ENCODE data around the gene DISC1.
"Not testable (repeated sequence)": the region's sequence is repeated elsewhere in the genome, so short reads cannot be mapped to it uniquely, and the experiment has no call there.

Gene DISC1

GRCh38 chr1:231606712-231607111 lies 19.9 kb upstream of the DISC1 start:
- no peak for DNase-seq

GRCh38 chr1:231610388-231610787 lies 16.2 kb upstream of the DISC1 start:
- no peak for DNase-seq

DNA sequence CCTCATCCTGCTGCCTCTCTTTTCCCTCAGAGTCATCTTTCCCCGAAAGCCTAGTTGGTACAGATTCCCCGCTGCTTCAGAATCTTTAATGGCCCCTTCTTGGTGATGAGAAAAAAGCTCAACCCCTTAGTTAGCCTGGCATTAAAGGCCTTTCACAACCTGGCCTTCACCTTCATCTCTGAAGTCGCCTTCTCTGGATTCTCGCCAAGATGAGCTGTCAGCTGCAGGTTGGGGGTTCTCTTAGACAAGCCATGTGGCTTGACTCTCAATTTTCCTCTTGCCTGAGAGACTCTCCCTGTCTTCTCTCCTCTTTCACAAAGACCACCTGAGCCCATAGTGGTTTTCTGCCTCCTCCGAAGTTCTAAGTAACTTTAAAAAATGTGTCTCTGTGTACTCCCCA lies 15.5 kb upstream of the DISC1 start:
- no peak for DNase-seq

DNA sequence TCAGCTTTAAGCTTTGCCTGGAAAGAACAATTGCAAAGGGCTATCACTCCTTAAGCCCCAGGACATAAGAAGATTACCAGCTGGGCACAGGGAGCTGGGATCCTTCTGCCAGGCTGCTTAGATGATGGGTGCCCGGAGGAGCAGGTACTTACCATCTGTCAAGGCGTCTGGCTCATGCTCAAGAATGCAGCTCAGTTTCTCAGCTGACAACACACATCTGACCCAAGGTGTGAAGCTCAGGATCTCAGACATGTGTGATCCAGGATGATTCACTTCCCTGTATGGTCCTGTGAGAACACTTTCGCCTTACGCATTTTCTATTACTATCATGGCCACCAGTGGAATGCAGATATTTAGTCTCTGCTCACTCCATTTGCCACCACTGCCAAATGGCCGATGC lies 14.7 kb upstream of the DISC1 start:
- no peak for DNase-seq

DNA sequence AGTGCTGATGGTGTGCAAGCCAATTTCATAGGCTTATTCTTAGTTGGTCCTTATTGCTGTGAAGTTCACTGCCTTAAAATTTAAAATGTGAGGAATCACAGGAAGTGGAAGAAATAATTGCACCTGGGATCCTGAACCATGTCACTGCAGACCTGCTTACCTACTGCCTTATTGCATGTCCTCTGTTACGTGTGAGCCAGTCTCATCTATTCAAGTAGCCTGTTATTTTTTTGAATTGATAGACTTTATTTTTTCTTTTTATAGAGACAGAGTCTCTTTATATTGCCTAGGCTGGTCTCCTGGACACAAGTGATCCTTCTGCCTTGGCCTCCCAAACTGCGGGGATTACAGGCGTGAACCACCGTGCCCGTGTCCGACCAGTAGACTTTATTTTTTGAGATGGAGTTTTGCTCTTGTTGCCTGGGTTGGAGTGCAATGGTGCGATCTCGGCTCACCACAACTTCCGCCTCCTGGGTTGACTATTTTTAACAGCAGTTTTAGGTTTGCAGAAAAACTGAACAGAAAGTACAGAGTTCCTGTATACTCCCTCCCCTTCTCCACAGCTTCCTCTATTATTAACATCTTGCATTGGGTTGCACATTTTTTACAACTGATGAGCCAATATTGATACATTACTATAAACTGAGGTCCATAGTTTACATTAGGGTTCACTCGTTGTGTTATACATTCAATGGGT lies 14.0 kb upstream of the DISC1 start:
- no peak for DNase-seq

DNA sequence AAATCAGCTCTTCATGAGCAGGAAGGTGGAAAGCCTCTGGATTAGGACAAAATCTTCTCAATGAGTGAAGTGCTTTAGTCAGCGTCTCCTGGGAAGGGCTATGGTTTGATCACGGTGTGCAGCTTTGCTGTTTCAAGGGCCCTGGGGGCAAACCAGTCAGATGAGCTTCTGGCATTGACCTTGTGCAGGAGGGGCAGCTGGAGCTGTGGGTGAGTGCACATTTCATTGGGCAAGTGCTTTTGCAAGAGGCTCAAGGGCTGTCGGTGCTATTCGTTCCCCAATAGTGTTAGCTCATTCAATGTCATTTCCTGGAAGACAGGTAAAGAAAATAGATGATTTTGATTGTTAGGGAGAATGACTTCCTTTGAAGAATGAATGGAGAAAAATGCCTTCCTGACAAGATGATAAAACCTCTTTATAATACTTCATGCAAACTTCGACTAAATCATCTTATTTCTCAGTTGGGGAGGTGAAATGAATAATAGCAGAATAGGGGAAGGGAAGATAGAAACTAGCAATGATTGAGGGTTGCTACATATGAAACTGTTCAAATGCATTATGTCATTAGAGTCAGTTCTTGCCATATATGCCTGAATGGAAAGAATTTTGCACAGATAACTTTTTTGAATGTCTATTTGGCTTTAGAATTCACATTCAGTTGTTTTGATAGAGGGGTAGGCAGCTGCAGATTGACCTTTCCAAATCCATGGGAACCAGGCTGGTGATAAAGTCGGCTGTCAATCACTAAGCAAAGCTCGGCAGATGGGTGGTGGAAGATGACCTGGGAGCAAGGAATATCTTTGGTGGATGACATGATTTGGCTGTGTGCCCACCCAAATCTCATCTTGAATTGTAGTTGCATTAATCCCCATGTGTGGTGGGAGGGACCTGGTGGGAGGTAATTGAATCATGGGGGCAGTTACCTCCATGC lies 12.9 kb upstream of the DISC1 start:
- DNase-seq, result no peak

DNA sequence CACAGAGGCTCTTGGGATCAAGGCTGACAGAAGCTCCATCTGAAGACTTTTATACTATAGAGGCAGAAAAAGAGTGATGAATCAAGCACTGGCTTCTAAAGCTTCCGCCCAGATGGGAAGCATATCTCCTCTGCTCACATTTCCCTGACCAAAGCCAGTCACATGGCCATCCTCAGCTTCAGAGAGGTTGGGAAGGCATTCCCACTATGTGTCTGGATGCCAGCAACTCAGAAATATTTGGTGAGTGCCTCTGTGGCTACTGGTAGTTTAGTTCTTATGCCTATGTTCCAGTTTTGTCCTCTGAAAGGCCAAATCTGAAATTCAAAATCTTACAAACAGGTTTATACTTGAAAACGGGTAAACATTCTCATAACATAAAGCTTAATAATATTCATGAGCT lies 9.9 kb upstream of the DISC1 start:
- no peak for DNase-seq

DNA sequence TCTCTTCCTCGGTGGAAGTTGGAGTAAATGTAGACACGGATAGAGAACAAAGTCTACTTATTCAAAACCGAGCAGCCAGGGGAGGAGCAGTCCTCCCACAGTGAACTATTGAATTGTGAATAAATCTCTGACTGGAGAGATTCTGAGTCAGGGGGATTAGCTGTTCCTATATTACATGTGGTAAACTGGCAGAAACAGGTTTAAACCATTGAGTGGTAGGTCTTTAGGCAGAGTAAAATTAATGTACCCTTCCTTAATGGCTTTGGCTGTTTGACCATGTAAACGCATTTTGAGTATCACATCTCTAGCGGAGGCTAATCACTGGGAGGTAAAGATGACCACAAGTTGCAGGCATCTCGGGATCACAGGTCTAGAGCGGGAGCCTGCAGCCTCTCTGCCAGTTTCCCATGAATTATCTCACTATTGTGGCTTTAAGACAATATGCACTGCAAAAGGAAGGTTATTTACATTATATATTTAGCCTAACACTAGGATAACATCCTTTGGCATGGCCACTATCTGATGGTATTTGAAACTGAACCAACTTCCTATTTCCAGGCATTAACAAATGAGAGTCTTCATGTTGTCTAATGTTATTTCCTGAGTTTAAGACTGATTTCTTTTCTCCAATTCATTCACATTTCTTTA lies 7.9 kb upstream of the DISC1 start:
- DNase-seq, result no peak

- DNase-seq, result no peak
These were observed 7.3 kb upstream of the DISC1 start for GRCh38 chr1:231619257-231619634.

- DNase-seq, result not testable (repeated sequence)
These were observed 1.5 kb upstream of the DISC1 start for GRCh38 chr1:231625042-231625441.

DNA sequence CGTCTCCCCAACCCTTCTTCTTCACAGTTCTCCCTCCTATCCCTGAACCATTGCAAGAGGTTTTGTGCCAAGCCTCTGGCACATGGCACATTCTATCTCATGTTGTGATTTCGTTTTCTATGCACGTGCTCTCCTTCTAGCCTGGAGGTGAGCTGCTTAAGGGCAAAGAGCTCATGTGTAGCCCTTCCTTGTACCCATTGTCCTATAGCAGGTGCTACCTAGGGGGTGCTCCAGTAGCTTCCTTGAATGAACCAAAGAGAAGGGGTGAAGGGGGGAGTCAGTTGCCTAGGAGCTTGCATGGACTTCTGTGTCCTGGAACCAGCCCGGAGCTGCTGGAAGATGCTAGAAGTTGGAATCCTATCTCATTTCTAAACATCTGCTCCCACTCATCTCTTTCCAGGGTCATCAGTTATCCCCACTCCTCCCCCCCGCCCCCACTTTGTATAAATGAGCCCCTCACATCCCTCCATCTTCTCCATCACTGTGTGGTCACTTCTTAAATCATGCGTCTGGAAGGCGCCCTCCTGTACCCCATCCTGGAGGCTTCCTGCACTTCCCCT lies 535 bp upstream of the DISC1 start:
- DNase-seq, result no peak

- peak; percentile 27 for DNase-seq
These were observed 493 bp downstream of the DISC1 start for GRCh38 chr1:231626951-231627614.

- no peak for DNase-seq
These were observed 1.8 kb downstream of the DISC1 start for GRCh38 chr1:231628207-231628876.

- DNase-seq, result no peak
These were observed 2.5 kb downstream of the DISC1 start for GRCh38 chr1:231629132-231629531.

DNA sequence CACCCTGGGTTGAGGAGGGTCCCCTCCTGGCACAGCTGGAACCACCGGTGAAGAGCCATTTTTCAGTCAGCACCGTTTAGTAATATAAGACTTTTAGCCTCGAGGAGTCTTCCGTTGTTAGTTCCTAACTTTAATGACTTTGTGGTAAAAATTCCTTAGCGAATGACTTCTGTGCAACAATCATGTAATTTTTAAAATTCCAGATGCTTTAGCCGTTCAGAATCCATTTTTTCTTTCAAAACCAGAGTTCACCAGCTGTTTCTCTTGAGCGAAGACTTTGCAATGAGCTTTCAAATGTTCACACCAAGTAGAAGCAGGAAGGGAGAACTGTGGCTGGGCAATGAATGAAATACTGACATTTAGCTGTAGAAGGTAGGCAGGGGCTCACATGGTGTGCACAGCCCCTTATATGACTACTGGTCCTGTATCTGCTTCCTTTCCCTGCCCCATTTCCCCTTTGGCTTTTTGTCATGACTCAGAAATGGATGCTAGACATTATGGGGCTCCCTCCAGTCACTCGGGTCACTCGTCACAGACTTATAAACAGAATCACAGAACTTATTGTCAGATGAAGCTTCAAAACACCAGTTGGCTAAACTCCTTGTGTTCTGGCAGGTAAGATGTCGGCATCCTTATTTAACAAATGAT lies 4.1 kb downstream of the DISC1 start:
- DNase-seq, result no peak

GRCh38 chr1:231631717-231632116 lies 5.1 kb downstream of the DISC1 start:
- DNase-seq, result no peak

DNA sequence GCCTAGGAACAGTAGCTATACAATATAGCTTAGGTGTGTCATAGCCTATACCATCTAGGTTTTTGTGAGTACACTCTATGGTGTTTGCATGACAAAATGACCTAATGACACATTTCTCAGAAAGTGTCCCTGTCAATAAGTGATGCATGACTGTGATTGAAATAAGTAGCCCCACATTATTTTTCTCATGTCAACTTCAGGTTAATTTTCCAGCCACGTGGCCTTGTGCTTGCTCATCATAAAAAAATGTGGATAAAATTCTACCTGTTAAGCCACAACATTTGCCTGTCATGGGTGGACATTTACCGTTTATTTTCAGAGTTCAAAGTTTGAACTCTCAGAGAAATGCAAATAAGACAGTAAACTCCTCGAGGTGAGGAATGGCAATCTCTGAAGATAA lies 5.5 kb downstream of the DISC1 start:
- DNase-seq, result no peak

GRCh38 chr1:231634323-231635013 lies 7.9 kb downstream of the DISC1 start:
- DNase-seq, result no peak

- no peak for DNase-seq
These were observed 9.6 kb downstream of the DISC1 start for GRCh38 chr1:231636157-231636556.

- not testable (repeated sequence) for DNase-seq
These were observed 10.3 kb downstream of the DISC1 start for GRCh38 chr1:231636922-231637321.

DNA sequence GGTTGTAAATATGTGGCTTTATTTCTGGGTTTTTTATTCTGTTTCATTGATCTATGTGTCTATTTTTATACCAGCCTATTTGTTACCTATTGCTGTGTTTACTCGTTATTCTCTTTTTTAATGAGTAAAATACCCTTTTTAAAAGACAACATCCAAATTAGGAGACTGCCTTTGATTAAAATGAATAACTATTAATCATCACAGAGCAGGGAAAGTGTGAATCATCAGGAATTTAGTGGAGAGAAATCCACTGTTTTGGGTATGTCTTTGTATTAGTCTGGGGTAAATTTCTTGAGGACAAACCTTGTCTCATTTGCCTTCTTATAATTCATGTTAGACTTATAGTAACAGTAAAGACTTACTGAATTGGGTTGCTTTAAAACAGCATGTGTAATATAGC lies 12.1 kb downstream of the DISC1 start:
- no peak for DNase-seq
